HepG2 (cell line): Measurements from ENCODE around the gene SESN2. TPM values are rescaled to one million over a fixed set of nuclear protein-coding genes. Genes with fewer than 3 reads are reported as not detected.
A peak's percentile ranks its signal among the peaks of the same experiment; 100 is the strongest.

ENCODE experiments used
- ATAC-seq: fragments of 200-7000 bp; cut with Tn5 transposase; 3 replicates; pipeline ENCODE4 v1.9.1; 2020; ENCODE audit warnings: mild to moderate bottlenecking, moderate library complexity
- BruUV-seq: library from RNA; stranded (reverse); fragments of 400-500 nt; replicated peaks from 2 replicates; lab custom pipeline; 2021; lab: Mats Ljungman, UMichigan
- CTCF ChIA-PET: fragments of 300-600 bp; formaldehyde crosslinking; extraction: SDS; loops from one replicate; lab custom pipeline; 2021; ENCODE audit warnings: low total read pairs, inconsistent platforms, low intra/inter-chr PET ratio; lab: Yijun Ruan, JAX
- POLR2A ChIA-PET: fragments of 350-600 bp; sonication (Branson Sonifier 250); formaldehyde crosslinking; loops from one replicate; lab custom pipeline; 2020; ENCODE audit warnings: antibody characterized with exemption, inconsistent platforms; lab: Yijun Ruan, JAX
- DNase-seq: peaks from one replicate; pipeline ENCODE4 v3.0.0-alpha.2; 2015; ENCODE audit warnings: low spot score
- FAIRE-seq: peaks from 3 replicates; lab custom pipeline; 2011; peaks lifted over from hg19 to GRCh38; lab: Jason Lieb, UNC
- H2AFZ ChIP-seq: one replicate; pipeline ENCODE4 v1.6.1; 2011; ENCODE audit warnings: low read length, inconsistent platforms
- H3K27ac ChIP-seq: fragments of 300-600 bp; 3 replicates; pipeline ENCODE4 v1.8.0; 2011; ENCODE audit warnings: mixed run types, mild to moderate bottlenecking, mixed read lengths, low read length, inconsistent platforms; ENCODE audit not compliant: insufficient read depth; ENCODE audit errors: extremely low read length
- H3K27me3 ChIP-seq, 2 experiments: fragments of 200-600 bp in 1 of 2; 2 replicates in 1 of 2; 3 replicates in 1 of 2; pipeline versions ENCODE4 v1.6.0 to v1.8.0; 2011; ENCODE audit warnings: low read length in 2 of 2, mild to moderate bottlenecking in 2 of 2, moderate library complexity in 2 of 2, inconsistent platforms in 1 of 2; ENCODE audit not compliant: insufficient read depth in 2 of 2, control insufficient read depth in 1 of 2
- H3K36me3 ChIP-seq, 2 experiments: fragments of 200-600 bp in 1 of 2; replicated peaks in 1 of 2; 2 replicates in 1 of 2; 3 replicates in 1 of 2; pipeline versions ENCODE4 v1.5.1 to v1.8.0; 2011; ENCODE audit warnings: low read length in 2 of 2, inconsistent platforms in 1 of 2; ENCODE audit not compliant: insufficient read depth in 2 of 2, control insufficient read depth in 1 of 2
- H3K4me1 ChIP-seq: 2 replicates; pipeline ENCODE4 v1.5.1; 2012; ENCODE audit warnings: low read length, inconsistent platforms; ENCODE audit not compliant: insufficient read depth
- H3K4me2 ChIP-seq: 2 replicates; pipeline ENCODE4 v1.6.0; 2011; ENCODE audit warnings: low read depth, low read length, inconsistent platforms
- H3K4me3 ChIP-seq, 3 experiments: fragments of 200-600 bp in 1 of 3; sonication (generic), shearing (Covaris generic) in 1 of 3; replicated peaks in 1 of 3; 2 replicates each; pipeline ENCODE4 v1.5.1; 2011 to 2016; ENCODE audit warnings: low read length in 3 of 3, inconsistent platforms in 2 of 3, low read depth in 2 of 3, mild to moderate bottlenecking in 2 of 3, control low read depth in 1 of 3, mixed read lengths in 1 of 3; ENCODE audit not compliant: insufficient read depth in 1 of 3
- H3K79me2 ChIP-seq: one replicate; pipeline ENCODE4 v1.6.1; 2011; ENCODE audit warnings: low read length, inconsistent platforms; ENCODE audit not compliant: insufficient read depth
- H3K9ac ChIP-seq: 2 replicates; pipeline ENCODE4 v1.6.0; 2011; ENCODE audit warnings: mild to moderate bottlenecking, low read depth, low read length, inconsistent platforms; ENCODE audit not compliant: insufficient read depth
- H3K9me3 ChIP-seq: 2 replicates; pipeline ENCODE4 v1.5.1; 2012; ENCODE audit warnings: mild to moderate bottlenecking, low read length
- H4K20me1 ChIP-seq: 2 replicates; pipeline ENCODE4 v1.6.0; 2011; ENCODE audit warnings: inconsistent platforms, mild to moderate bottlenecking, low read length, moderate library complexity; ENCODE audit not compliant: insufficient read depth
- AFF4 ChIP-seq: sonication (generic); formaldehyde crosslinking; IDR thresholded peaks from 2 replicates; pipeline ENCODE4 v1.4.0; 2020; ENCODE audit warnings: missing genetic modification reagents
- ARHGAP35 ChIP-seq: sonication (generic); formaldehyde crosslinking; IDR thresholded peaks from 2 replicates; pipeline ENCODE4 v1.9.0; 2022; ENCODE audit warnings: mild to moderate bottlenecking, inconsistent platforms, moderate library complexity, missing genetic modification reagents, borderline replicate concordance
- ESRRA ChIP-seq: sonication (generic); formaldehyde crosslinking; IDR thresholded peaks from 2 replicates; pipeline ENCODE4 v1.5.1; 2020; ENCODE audit warnings: mild to moderate bottlenecking, low read depth, missing genetic modification reagents
- GABPB1 ChIP-seq: IDR thresholded peaks from 2 replicates; pipeline ENCODE4 v1.6.1; 2016; ENCODE audit warnings: mild to moderate bottlenecking, missing genetic modification reagents, moderate library complexity, missing compliant biosample characterization
- GATAD2A ChIP-seq: IDR thresholded peaks from 2 replicates; pipeline ENCODE4 v1.6.1; 2016
- MED13 ChIP-seq: sonication (generic); formaldehyde crosslinking; IDR thresholded peaks from 2 replicates; pipeline ENCODE4 v1.5.0; 2020; ENCODE audit warnings: missing genetic modification reagents
- MNT ChIP-seq: fragments of 450-650 bp; IDR thresholded peaks from 2 replicates; pipeline ENCODE4 v1.6.1; 2016
- NAIF1 ChIP-seq: sonication (generic); formaldehyde crosslinking; IDR thresholded peaks from 2 replicates; pipeline ENCODE4 v1.5.0; 2020; ENCODE audit warnings: mild to moderate bottlenecking, missing genetic modification reagents, borderline replicate concordance
- RBAK ChIP-seq: sonication (generic); formaldehyde crosslinking; IDR thresholded peaks from 2 replicates; pipeline ENCODE4 v1.5.1; 2020; ENCODE audit warnings: mild to moderate bottlenecking, missing genetic modification reagents
- ZBTB26 ChIP-seq: IDR thresholded peaks from 2 replicates; pipeline ENCODE4 v1.6.1; 2016; ENCODE audit warnings: missing compliant biosample characterization, missing genetic modification reagents, borderline replicate concordance
- ZNF256 ChIP-seq: sonication (generic); formaldehyde crosslinking; conservative IDR thresholded peaks from 2 replicates; pipeline ENCODE4 v1.4.0; 2020; ENCODE audit warnings: missing genetic modification reagents
- ZNF460 ChIP-seq: sonication (generic); formaldehyde crosslinking; IDR thresholded peaks from 2 replicates; pipeline ENCODE4 v1.5.1; 2020; ENCODE audit warnings: missing genetic modification reagents, mild to moderate bottlenecking, borderline replicate concordance
- ZNF530 ChIP-seq: sonication (generic); formaldehyde crosslinking; IDR thresholded peaks from 2 replicates; pipeline ENCODE4 v1.5.0; 2020; ENCODE audit warnings: low read depth, mild to moderate bottlenecking, missing genetic modification reagents
- WGBS: methylation state at CpG from one replicate; pipeline ENCODE4 v1.1.6; 2017; ENCODE audit warnings: low lambda C conversion rate; 5-methylcytosine and 5-hydroxymethylcytosine counted together
- in situ Hi-C: cut with HindIII; loops from 2 replicates; pipeline ENCODE4 v1.10.0; 2017; ENCODE audit warnings: low pct_unique_long_range_greater_than_20kb; ENCODE audit not compliant: extremely low pct_ligation_motif_present
- intact Hi-C: fragments of 100-400 bp; cut with micrococcal nuclease; formaldehyde crosslinking; loops from one replicate; pipeline ENCODE4 v1.10.0; 2022; ENCODE audit not compliant: unreplicated experiment
- polyA plus RNA-seq, 8 experiments: library from polyadenylated mRNA; depleted of rRNA in 3 of 8; stranded (reverse) in 7 of 8; unstranded in 1 of 8; fragments of >200 nt; fragmentation: Illumina TruSeq in 4 of 8; extraction: Trizol in 4 of 8; gene quantifications; 2 replicates each; pipeline versions ENCODE4 v1.2.1 to v1.2.3, GENCODE V29; 2011 to 2016; ENCODE audit warnings: low read depth in 4 of 8, missing spikeins in 1 of 8, mixed read lengths in 1 of 8; ENCODE audit not compliant: insufficient read depth in 1 of 8
- total RNA-seq, 5 experiments: library from RNA; depleted of rRNA; stranded (reverse); fragments of >200 nt; fragmentation: Illumina TruSeq; extraction: Trizol; gene quantifications; 2 replicates each; pipeline ENCODE4 v1.2.3, GENCODE V29; 2016; ENCODE audit warnings: low read depth in 1 of 5

The SESN2 gene
- total and polyA plus RNA-seq, 2 of the 13 experiments (the other 11 are each of a cell fraction or from before 2014, with no cell fraction given): 13.2 to 19.1 TPM

DNA sequence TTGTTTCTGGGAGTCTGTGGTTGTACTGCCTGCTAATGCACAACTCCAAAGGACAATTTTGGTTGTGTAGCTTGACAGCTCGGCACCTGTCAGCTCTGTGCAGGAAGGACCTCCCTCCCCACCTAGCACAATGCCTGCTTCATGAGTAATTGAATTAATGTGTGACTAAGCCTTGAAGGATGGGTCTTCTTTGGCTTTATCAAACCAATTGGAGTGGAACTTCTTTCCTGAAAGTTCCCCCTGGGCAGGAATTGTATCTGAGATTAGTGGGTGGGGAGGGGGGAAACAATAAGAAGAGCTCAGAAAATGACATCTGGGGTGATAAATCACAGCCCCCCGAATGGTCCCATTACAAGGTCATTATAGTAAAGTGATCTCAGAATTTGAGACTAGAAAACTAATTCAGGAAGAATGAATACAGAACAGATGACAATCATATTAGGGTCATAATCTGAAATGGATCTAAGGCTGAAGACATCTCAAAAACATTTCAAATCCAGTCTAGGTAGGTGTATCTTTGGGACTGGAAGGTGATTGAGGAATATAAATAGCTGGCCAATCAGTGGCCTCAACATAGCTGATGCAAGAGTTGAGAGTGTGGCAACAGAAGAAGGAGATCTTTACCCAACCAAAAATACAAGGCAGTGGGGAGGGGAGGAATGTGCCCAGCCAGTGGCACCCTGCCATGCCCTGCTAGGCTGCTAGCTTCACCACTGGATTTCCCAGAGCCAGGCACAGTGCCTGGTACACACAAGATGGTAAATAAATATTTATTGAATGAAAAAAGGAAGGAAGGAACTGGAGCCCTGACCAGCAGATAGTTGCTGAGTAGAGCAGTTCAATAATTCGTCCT, 10.1 kb upstream of the SESN2 start (continued):
- no peak for TF ChIP-seq RBAK (CRISPR knock-in tag)
- no peak for TF ChIP-seq NAIF1 (CRISPR knock-in tag)
- TF ChIP-seq ESRRA (CRISPR knock-in tag): no peak
- no peak for TF ChIP-seq ZNF460 (CRISPR knock-in tag)
- peak; percentile 85 for TF ChIP-seq GATAD2A (CRISPR knock-in tag)
- TF ChIP-seq GABPB1 (CRISPR knock-in tag): 0 out of 2 replicates have a peak, but pooled peaks have one; percentile 12

- Histone ChIP-seq H3K4me1 (peaks cover 39% of the 10 kb centered on the region), H3K27me3 (no peaks in the 10 kb centered on the region), H3K36me3 (no peaks in the 10 kb centered on the region), H4K20me1 (no peaks in the 10 kb centered on the region), H3K4me3 (0 out of 6 replicates have a peak overlapping the region, but pooled peaks of 1 of the 3 experiments have one; percentile 3), H3K4me2 (peak overlapping the region; percentile 98), H3K9me3 (no peaks in the 10 kb centered on the region), H3K9ac (peak overlapping the region; percentile 13; the same call in 1 of the 2 replicates), H3K79me2 (no peaks in the 10 kb centered on the region), H2AFZ (no peak overlapping the region), H3K27ac (no peak overlapping the region)
- BruUV-seq: no TSS peak
- WGBS: 6% methylated on average over 4 of the region's 4 CpGs
- CTCF ChIA-PET: no interaction called here
- ATAC-seq (no peak), DNase-seq (no peak), FAIRE-seq (no peak)
- in situ Hi-C loops: loop anchor here (5.0 to 25.0 kb wide), 2 partner anchors 117 to 337 kb away; partner anchors contain the start of genes PHACTR4 and RAB42
- intact Hi-C loops: no loop called here
- POLR2A ChIA-PET: interaction anchor here (0.7 to 4.5 kb wide), 11 partner anchors 8 to 399 kb away, joined by 3 to 61 read pairs (median 13); partner anchors contain the start of genes ATP5IF1, EYA3, MED18 and PHACTR4
- no peak for TF ChIP-seq AFF4
- TF ChIP-seq ZBTB26: no peak
- TF ChIP-seq ARHGAP35 (CRISPR knock-in tag): no peak
- TF ChIP-seq MED13 (CRISPR knock-in tag): no peak
- TF ChIP-seq ZNF530 (CRISPR knock-in tag): no peak
- no peak for TF ChIP-seq ZNF256 (CRISPR knock-in tag)
- no peak for TF ChIP-seq MNT
These were observed 9.4 kb upstream of the SESN2 start for GRCh38 chr1:28249866-28250295.
